ENCODE results near the gene SAGE1. TPM values are rescaled to one million over a fixed set of nuclear protein-coding genes. Genes with fewer than 3 reads are reported as not detected.

Gene SAGE1
- total RNA-seq, 1 donor from 2014 or later = not detected

GRCh38 chrX:135944486-135944885 is 51.0 kb downstream of the SAGE1 start:
- intact Hi-C loops (cut with DNase I) = no loop called here
- no peak for TF ChIP-seq CTCF (IDR thresholded peaks at IDR 0.05)
- no peaks in the 10 kb centered on the region for H3K36me3 ChIP-seq
- ATAC-seq = no peak
- H3K9me3 ChIP-seq = no peaks in the 10 kb centered on the region
- no peaks in the 10 kb centered on the region for H3K27me3 ChIP-seq
- H3K4me1 ChIP-seq = no peaks in the 10 kb centered on the region
- H3K27ac ChIP-seq = no peak overlapping the region
- H3K4me3 ChIP-seq = no peak overlapping the region
- DNase-seq = no peak

- Histone ChIP-seq H3K27me3 (no peaks in the 10 kb centered on the region), H3K4me3 (no peak overlapping the region), H3K36me3 (no peaks in the 10 kb centered on the region), H3K9me3 (no peaks in the 10 kb centered on the region), H3K4me1 (no peaks in the 10 kb centered on the region), H3K27ac (no peak overlapping the region)
- no peak for ATAC-seq
- no peak for DNase-seq
- intact Hi-C loops (cut with DNase I) = no loop called here
- TF ChIP-seq CTCF (IDR thresholded peaks at IDR 0.05) = no peak
These were observed 57.8 kb downstream of the SAGE1 start for GRCh38 chrX:135951291-135951690.

Other genes starting within 250 kb of the SAGE1 start
- gene CT45A1, start 180.1 kb upstream of the SAGE1 start, total RNA-seq = not detected
- gene CT45A3, start 125.5 kb upstream of the SAGE1 start, total RNA-seq = 0.58 TPM
- 1.2 TPM for gene CT45A5, start 108.2 kb upstream of the SAGE1 start, total RNA-seq
- not detected for gene CT45A6, start 90.9 kb upstream of the SAGE1 start, total RNA-seq
- not detected for gene CT45A2, start 73.7 kb upstream of the SAGE1 start, total RNA-seq
- not detected for gene CT45A7, start 56.4 kb upstream of the SAGE1 start, total RNA-seq
- not detected for gene CT45A8, start 39.2 kb upstream of the SAGE1 start, total RNA-seq
- not detected for gene CT45A9, start 21.9 kb upstream of the SAGE1 start, total RNA-seq
- not detected for gene CT45A10, start 272 bp upstream of the SAGE1 start, total RNA-seq
- 30.2 TPM for gene MMGT1, start 80.3 kb downstream of the SAGE1 start, total RNA-seq
- gene SLC9A6, start 91.7 kb downstream of the SAGE1 start, total RNA-seq = 13.2 TPM

Measured in upper lobe of right lung (tissue), 1 donor.